Measurements from ENCODE around the gene WDR37.

DNA sequence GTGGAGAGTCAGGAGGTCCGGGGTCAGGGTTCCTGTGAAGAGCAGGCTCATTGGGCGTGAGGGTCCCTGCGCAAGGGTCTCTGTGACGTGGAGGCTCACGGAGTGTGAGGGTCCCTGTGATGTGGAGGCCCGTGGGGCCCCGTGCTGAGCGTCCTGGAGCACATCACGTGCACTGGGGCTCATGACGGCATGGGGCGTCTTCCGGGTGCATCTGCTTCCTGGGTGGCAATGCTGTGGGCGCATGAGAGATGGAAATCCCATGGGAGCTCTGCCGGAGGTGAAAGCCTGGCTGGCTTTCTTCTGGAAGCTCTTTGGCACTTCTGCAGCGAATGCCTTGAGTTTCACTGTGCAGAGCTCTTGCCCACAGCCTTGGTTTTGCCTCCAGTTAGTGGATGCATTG is 71.4 kb downstream of the WDR37 start:
- TF ChIP-seq POLR2A (IDR thresholded peaks at IDR 0.05; ENCODE audit: low read depth, low read length) = no peak
- no peak for TF ChIP-seq POLR2AphosphoS5 (IDR thresholded peaks at IDR 0.05; ENCODE audit: low read depth, low read length)
- TF ChIP-seq TAF1 (IDR thresholded peaks at IDR 0.05; ENCODE audit: borderline replicate concordance, low read depth, low read length) = no peak
